ENCODE measurements around the gene HMGA1. TPM values are rescaled to one million over a fixed set of nuclear protein-coding genes. Genes with fewer than 3 reads are reported as not detected.
A peak's percentile ranks its signal among the peaks of the same experiment; 100 is the strongest.

Gene HMGA1
- total and polyA plus RNA-seq, 10 of the 15 experiments (the other 5 are each of a cell fraction or from before 2014, with no cell fraction given), result 13.4 to 885 (median 508) TPM

DNA sequence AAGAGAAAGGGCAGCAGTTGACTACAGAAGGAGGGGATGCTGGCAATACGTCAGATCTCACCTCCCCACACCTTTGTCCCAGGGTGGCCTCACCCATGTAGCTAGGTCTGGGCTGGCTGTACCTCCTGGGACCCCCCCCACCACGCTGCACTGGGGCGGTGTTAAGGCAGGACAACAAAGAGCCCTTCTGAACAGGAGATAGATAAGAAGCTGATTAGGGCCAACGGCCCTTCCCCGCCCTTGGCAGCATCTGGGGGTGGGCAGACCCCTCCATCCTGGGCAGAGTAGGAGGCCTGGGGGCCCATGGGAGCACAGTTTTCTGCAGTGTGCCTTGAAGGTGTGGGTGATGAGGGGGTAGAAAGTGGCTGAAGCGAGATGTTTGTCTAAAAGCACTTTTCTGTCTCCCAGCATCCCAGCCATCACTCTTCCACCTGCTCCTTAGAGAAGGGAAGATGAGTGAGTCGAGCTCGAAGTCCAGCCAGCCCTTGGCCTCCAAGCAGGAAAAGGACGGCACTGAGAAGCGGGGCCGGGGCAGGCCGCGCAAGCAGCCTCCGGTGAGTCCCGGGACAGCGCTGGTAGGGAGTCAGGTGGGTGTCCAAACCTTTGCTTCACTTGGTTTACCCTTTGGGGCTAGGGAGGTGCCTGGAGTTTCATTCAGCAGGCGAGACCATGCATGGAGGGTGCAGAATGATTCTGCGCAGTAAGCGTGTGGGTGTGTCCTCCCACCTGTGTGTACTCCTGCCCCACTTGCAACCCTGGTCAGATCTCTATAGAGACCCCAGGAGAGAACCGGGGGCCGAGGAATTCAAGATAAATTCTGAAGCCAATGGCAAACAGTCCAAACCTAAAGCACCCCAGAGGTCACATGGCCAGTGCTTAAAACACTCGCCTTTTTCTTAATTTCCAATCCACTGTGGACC, 3.9 kb downstream of the HMGA1 start:
- ATAC-seq, result no peak
- H3K79me2 ChIP-seq (ENCODE audit: control insufficient read depth, insufficient read depth, low read length), result peaks cover 51% of the 10 kb centered on the region
- no peak for FAIRE-seq

More for the DNA sequence above, 3.9 kb downstream of the HMGA1 start:
- DNase-seq (ENCODE audit: low read depth, low spot score), result no peak
- Histone ChIP-seq H4K20me1 (ENCODE audit: control insufficient read depth, insufficient read depth) (peaks cover 5% of the 10 kb centered on the region; the same call in 1 of the 2 replicates), H3K4me3 (peak overlapping the region; percentile 93; the same call in 1 of the 2 replicates), H2AFZ (ENCODE audit: control insufficient read depth, low read depth, low read length) (no peak overlapping the region), H3K9ac (ENCODE audit: control insufficient read depth, insufficient read depth, low read length) (peak overlapping the region; percentile 99; the same call in 1 of the 2 replicates), H3K9me3 (replicated peaks; ENCODE audit: control insufficient read depth, insufficient read depth, low read length) (no peaks in the 10 kb centered on the region), H3K4me1 (ENCODE audit: control insufficient read depth, insufficient read depth, low read length) (peaks cover 20% of the 10 kb centered on the region), H3K27ac (ENCODE audit: control insufficient read depth, insufficient read depth) (no peak overlapping the region; the same call in none of the 2 replicates), H3K27me3 (replicated peaks in 1 of 2; ENCODE audit: control insufficient read depth in 2 of 2, insufficient read depth in 2 of 2, low read length in 1 of 2) (no peaks in the 10 kb centered on the region), H3K4me2 (ENCODE audit: control insufficient read depth, insufficient read depth) (peak overlapping the region; percentile 85), H3K36me3 (ENCODE audit: control insufficient read depth in 2 of 2, insufficient read depth in 2 of 2, low read length in 1 of 2) (peaks cover 27 to 33% of the 10 kb centered on the region in 2 experiments)
- WGBS (ENCODE audit: insufficient coverage, insufficient replicate concordance, low lambda C conversion rate, missing lambda C conversion rate), result 87% methylated on average over 22 of the region's 22 CpGs
- in situ Hi-C loops (cut with MboI), result loop anchor here (5.0 to 25.0 kb wide), 2 partner anchors 177 to 372 kb away; no protein-coding TSS in a partner anchor
- RAD21 ChIA-PET (ENCODE audit: unreplicated experiment), result interaction anchor here (1.1 kb wide), 2 partner anchors 17 to 44 kb away, joined by 3 to 4 read pairs; no protein-coding TSS in a partner anchor
- intact Hi-C loops (cut with micrococcal nuclease; ENCODE audit: unreplicated experiment), result no loop called here
- BruUV-seq (replicated peaks), result no TSS peak
- SMC1A ChIA-PET (ENCODE audit: uncharacterized antibody, unreplicated experiment), result interaction anchor here (0.7 to 1.1 kb wide), 2 partner anchors 45 to 177 kb away, joined by 3 read pairs; no protein-coding TSS in a partner anchor
- CTCF ChIA-PET, result interaction anchor here (0.8 to 1.5 kb wide), 4 partner anchors 9 to 174 kb away, joined by 3 to 6 read pairs (median 4); no protein-coding TSS in a partner anchor
- POLR2A ChIA-PET, result interaction anchor here (1.2 kb wide), 1 partner anchor 17 kb away, joined by 3 read pairs; no protein-coding TSS in a partner anchor
- TF ChIP-seq SUZ12 (IDR thresholded peaks at IDR 0.05; ENCODE audit: unreplicated experiment) (no peak), EZH2 (IDR thresholded peaks at IDR 0.05; ENCODE audit: borderline replicate concordance, control insufficient read depth, low read depth, low read length) (no peak)
- TF ChIP-seq, protein P1, sequence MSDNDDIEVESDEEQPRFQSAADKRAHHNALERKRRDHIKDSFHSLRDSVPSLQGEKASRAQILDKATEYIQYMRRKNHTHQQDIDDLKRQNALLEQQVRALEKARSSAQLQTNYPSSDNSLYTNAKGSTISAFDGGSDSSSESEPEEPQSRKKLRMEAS (IDR thresholded peaks at IDR 0.05; ENCODE audit: low read depth, low read length), result no peak

Data from GM12878 (cell line).